ENCODE measurements around the gene SMAD3. TPM values are rescaled to one million over a fixed set of nuclear protein-coding genes. Genes with fewer than 3 reads are reported as not detected.

The SMAD3 gene
- total and polyA plus RNA-seq, 2 of the 8 experiments (the other 6 are each of a cell fraction or from before 2014, with no cell fraction given): 10.1 to 12.4 TPM

- Histone ChIP-seq H3K4me2 (ENCODE audit: insufficient read depth in 1 of 2, low read depth in 2 of 2, low read length in 2 of 2) (no peak overlapping the region), H2BK20ac (ENCODE audit: low read length) (no peak overlapping the region; the same call in 1 of the 2 replicates), H3K27ac (ENCODE audit: low read depth, low read length) (no peak overlapping the region), H4K8ac (ENCODE audit: extremely low read depth, insufficient read depth, low read length) (no peak overlapping the region), H4K5ac (ENCODE audit: insufficient read length, low read depth, low read length) (no peak overlapping the region), H4K91ac (replicated peaks; ENCODE audit: insufficient read length, low read length) (peak overlapping the region; percentile 42), H3K79me1 (ENCODE audit: low read depth, low read length) (no peaks in the 10 kb centered on the region; the same call in 1 of the 2 replicates), H3K4me3 (ENCODE audit: extremely low read depth in 1 of 4, insufficient read depth in 2 of 4, low read depth in 3 of 4, low read length in 4 of 4) (no peak overlapping the region), H3K79me2 (ENCODE audit: control insufficient read depth in 1 of 2, insufficient read depth in 2 of 2, low read length in 2 of 2) (no peaks in the 10 kb centered on the region), H3K18ac (ENCODE audit: extremely low read depth, low read length) (no peak overlapping the region), H4K20me1 (replicated peaks in 1 of 2; ENCODE audit: control insufficient read depth in 1 of 2, insufficient read depth in 2 of 2, low read length in 2 of 2) (no peaks in the 10 kb centered on the region), H3K14ac (ENCODE audit: insufficient read length) (no peak overlapping the region), H3K23me2 (ENCODE audit: low read depth, low read length) (no peaks in the 10 kb centered on the region), H3K36me3 (ENCODE audit: control insufficient read depth in 2 of 4, insufficient read depth in 4 of 4, low read length in 3 of 4) (no peaks in the 10 kb centered on the region), H2BK120ac (replicated peaks; ENCODE audit: low read depth, low read length) (no peak overlapping the region), H2AK5ac (ENCODE audit: low read depth, low read length) (no peak overlapping the region), H2BK15ac (ENCODE audit: low read length) (no peak overlapping the region), H3K27me3 (replicated peaks in 1 of 4; ENCODE audit: control insufficient read depth in 3 of 4, extremely low read depth in 1 of 4, insufficient read depth in 3 of 4, low read length in 3 of 4) (no peaks in the 10 kb centered on the region), H3K56ac (replicated peaks; ENCODE audit: insufficient read length, low read depth, low read length) (no peak overlapping the region), H3K4ac (replicated peaks; ENCODE audit: insufficient read length, low read depth, low read length) (no peak overlapping the region), H3K9me3 (ENCODE audit: insufficient read depth in 2 of 2, low read depth in 1 of 2, low read length in 1 of 2) (no peaks in the 10 kb centered on the region), H3K4me1 (replicated peaks in 1 of 4; ENCODE audit: control insufficient read depth in 3 of 4, insufficient read depth in 4 of 4, low read length in 3 of 4) (peaks cover 10 to 17% (median 12%) of the 10 kb centered on the region in 4 experiments), H2BK12ac (ENCODE audit: low read depth, low read length) (peak overlapping the region; percentile 18; the same call in 1 of the 2 replicates), H2BK5ac (ENCODE audit: low read depth, low read length) (no peak overlapping the region), H2AFZ (ENCODE audit: low read length) (no peak overlapping the region), H3K23ac (ENCODE audit: insufficient read length) (no peak overlapping the region), H3K9ac (replicated peaks in 1 of 4; ENCODE audit: extremely low read depth in 1 of 4, low read depth in 3 of 4, low read length in 3 of 4) (no peak overlapping the region)
- FAIRE-seq (no peak), DNase-seq (ENCODE audit: low read depth in 1 of 2, low spot score in 2 of 2) (no peak)
- 82% methylated on average over 3 of the region's 3 CpGs; no CpG with 5 or more reads in 1 of the 2 experiments for WGBS, 2 experiments (ENCODE audit: extremely low coverage in 1 of 2, insufficient coverage in 1 of 2, insufficient read length in 1 of 2, insufficient replicate concordance in 2 of 2, low coverage in 1 of 2, low lambda C conversion rate in 2 of 2, missing lambda C conversion rate in 1 of 2)
- ChIA-PET POLR2A (ENCODE audit: partially characterized antibody) (interaction anchor here (0.8 to 1.6 kb wide), 2 partner anchors 10 to 39 kb away, joined by 3 to 4 read pairs; no protein-coding TSS in a partner anchor), CTCF (ENCODE audit: partially characterized antibody) (interaction anchor here (1.4 to 1.5 kb wide), 2 partner anchors 10 to 281 kb away, joined by 3 to 5 read pairs; no protein-coding TSS in a partner anchor)
- no peak for TF ChIP-seq SP4 (IDR thresholded peaks at IDR 0.05; ENCODE audit: low read length)
- no peak for TF ChIP-seq EP300 (IDR thresholded peaks at IDR 0.05; ENCODE audit: borderline replicate concordance in 1 of 2, low read depth in 2 of 2, low read length in 2 of 2)
- no peak for TF ChIP-seq NRF1 (IDR thresholded peaks at IDR 0.05; ENCODE audit: low read depth, low read length)
- no peak for TF ChIP-seq HDAC6 (IDR thresholded peaks at IDR 0.05; ENCODE audit: low read depth, low read length)
- no peak for TF ChIP-seq RFX5 (IDR thresholded peaks at IDR 0.05; ENCODE audit: borderline replicate concordance, low read depth, low read length)
- TF ChIP-seq E2F6 (IDR thresholded peaks at IDR 0.05): no peak
- no peak for TF ChIP-seq SP2 (IDR thresholded peaks at IDR 0.05; ENCODE audit: low read length)
- no peak for TF ChIP-seq NANOG (IDR thresholded peaks at IDR 0.05; ENCODE audit: insufficient read depth, low read depth, low read length, poor library complexity, severe bottlenecking)
- no peak for TF ChIP-seq CHD1 (IDR thresholded peaks at IDR 0.05; ENCODE audit: low read depth, low read length)
- TF ChIP-seq GABPA (IDR thresholded peaks at IDR 0.05; ENCODE audit: borderline replicate concordance, insufficient read depth, low read length): no peak
- no peak for TF ChIP-seq CEBPB (IDR thresholded peaks at IDR 0.05; ENCODE audit: low read depth, low read length)
- no peak for TF ChIP-seq TAF7 (optimal IDR thresholded peaks at IDR 0.05; ENCODE audit: borderline replicate concordance, low read depth, low read length)
- no peak for TF ChIP-seq CBX8 (IDR thresholded peaks at IDR 0.05; ENCODE audit: borderline replicate concordance, low read depth, low read length)
- no peak for TF ChIP-seq EZH2 (IDR thresholded peaks at IDR 0.05; ENCODE audit: low read depth, low read length, severe bottlenecking)
These were observed 40.4 kb upstream of the SMAD3 start for GRCh38 chr15:67024998-67025368.

Measured in H1 (cell line).